Activated naive CD8-positive, alpha-beta T cell treated with anti-CD3 and anti-CD28 coated beads for 36 hours (primary cell): Measurements from ENCODE around the gene SREBF1. TPM values are rescaled to one million over a fixed set of nuclear protein-coding genes. Genes with fewer than 3 reads are reported as not detected.

Source experiments
- DNase-seq: peaks from one replicate; pipeline ENCODE4 v3.0.0; 2021
- H3K27ac Mint-ChIP-seq: one replicate; pipeline ENCODE4 v1.8.0; 2022; ENCODE audit warnings: mild to moderate bottlenecking, moderate library complexity, mixed read lengths
- H3K27me3 Mint-ChIP-seq: one replicate; pipeline ENCODE4 v1.8.0; 2022; ENCODE audit warnings: mild to moderate bottlenecking, mixed read lengths
- H3K36me3 Mint-ChIP-seq: one replicate; pipeline ENCODE4 v1.8.0; 2021; ENCODE audit warnings: mild to moderate bottlenecking, mixed read lengths
- H3K4me1 Mint-ChIP-seq: one replicate; pipeline ENCODE4 v1.8.0; 2021; ENCODE audit warnings: mixed read lengths
- H3K4me3 Mint-ChIP-seq: one replicate; pipeline ENCODE4 v1.8.0; 2022; ENCODE audit warnings: mild to moderate bottlenecking, moderate library complexity, mixed read lengths
- H3K9me3 Mint-ChIP-seq: one replicate; pipeline ENCODE4 v1.8.0; 2022; ENCODE audit warnings: mixed read lengths
- total RNA-seq, 2 experiments: library from RNA; stranded (reverse); gene quantifications; one replicate each; pipeline ENCODE4 v1.2.3, GENCODE V29; 2021

SREBF1 gene
- total RNA-seq, 2 experiments from 2014 or later = 123 to 131 TPM

- no peak overlapping the region for H3K4me3 Mint-ChIP-seq
Observed at GRCh38 chr17:17826942-17827785, 9.6 kb downstream of the SREBF1 start.

GRCh38 chr17:17826342-17826713 lies 10.5 kb downstream of the SREBF1 start:
- Mint-ChIP-seq H3K9me3 (no peaks in the 10 kb centered on the region), H3K36me3 (peaks cover 37% of the 10 kb centered on the region), H3K27me3 (no peaks in the 10 kb centered on the region), H3K27ac (peak overlapping the region; percentile 86), H3K4me1 (peaks cover 73% of the 10 kb centered on the region), H3K4me3 (peak overlapping the region; percentile 33)
- DNase-seq = no peak

More at GRCh38 chr17:17826942-17827785, 9.6 kb downstream of the SREBF1 start:
- no peaks in the 10 kb centered on the region for H3K27me3 Mint-ChIP-seq
- H3K9me3 Mint-ChIP-seq = no peaks in the 10 kb centered on the region
- DNase-seq = no peak
- peaks cover 71% of the 10 kb centered on the region for H3K4me1 Mint-ChIP-seq
- H3K36me3 Mint-ChIP-seq = peaks cover 38% of the 10 kb centered on the region
- peak overlapping the region; percentile 86 for H3K27ac Mint-ChIP-seq

- peaks cover 39% of the 10 kb centered on the region for H3K36me3 Mint-ChIP-seq
- DNase-seq = no peak
Observed at GRCh38 chr17:17824783-17825614, 11.8 kb downstream of the SREBF1 start.

DNA sequence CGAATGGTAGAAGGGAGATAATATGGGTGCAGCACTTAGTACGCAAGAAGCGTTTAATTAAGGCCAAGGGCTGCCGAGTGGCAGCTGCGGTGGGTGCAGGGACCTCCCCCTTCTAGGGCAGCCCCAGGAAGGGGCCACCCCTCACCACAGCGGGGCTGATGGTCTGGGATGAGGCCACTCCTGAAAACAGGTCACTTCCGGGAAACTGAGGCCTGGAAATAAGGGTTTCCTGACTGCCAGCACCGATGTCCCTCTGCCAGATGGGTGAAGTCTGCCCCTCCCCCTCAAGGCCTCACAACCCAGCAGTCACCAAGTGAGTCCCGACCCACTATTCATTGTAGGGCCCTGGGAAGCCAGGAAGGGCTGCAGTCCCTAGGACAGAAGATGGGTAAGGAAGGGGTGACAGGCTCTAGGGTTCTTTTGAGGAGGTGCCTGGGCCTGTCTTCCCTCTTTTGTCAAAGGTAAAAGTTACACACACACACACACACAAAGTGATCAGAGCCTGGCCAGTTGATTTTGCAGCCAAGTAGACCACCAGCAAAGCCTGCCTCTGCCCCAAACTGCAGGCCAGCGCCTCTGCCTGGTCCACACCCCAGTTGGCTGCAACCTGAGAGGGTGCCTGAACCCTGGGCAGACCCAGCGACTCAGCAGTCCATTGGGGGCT lies 12.5 kb downstream of the SREBF1 start:
- Mint-ChIP-seq H3K4me3 (peak overlapping the region; percentile 72), H3K9me3 (no peaks in the 10 kb centered on the region), H3K36me3 (peaks cover 44% of the 10 kb centered on the region)

More at GRCh38 chr17:17824783-17825614, 11.8 kb downstream of the SREBF1 start:
- no peaks in the 10 kb centered on the region for H3K9me3 Mint-ChIP-seq
- H3K4me1 Mint-ChIP-seq = peaks cover 78% of the 10 kb centered on the region
- peak overlapping the region; percentile 72 for H3K4me3 Mint-ChIP-seq
- H3K27ac Mint-ChIP-seq = peak overlapping the region; percentile 93
- no peaks in the 10 kb centered on the region for H3K27me3 Mint-ChIP-seq

DNA sequence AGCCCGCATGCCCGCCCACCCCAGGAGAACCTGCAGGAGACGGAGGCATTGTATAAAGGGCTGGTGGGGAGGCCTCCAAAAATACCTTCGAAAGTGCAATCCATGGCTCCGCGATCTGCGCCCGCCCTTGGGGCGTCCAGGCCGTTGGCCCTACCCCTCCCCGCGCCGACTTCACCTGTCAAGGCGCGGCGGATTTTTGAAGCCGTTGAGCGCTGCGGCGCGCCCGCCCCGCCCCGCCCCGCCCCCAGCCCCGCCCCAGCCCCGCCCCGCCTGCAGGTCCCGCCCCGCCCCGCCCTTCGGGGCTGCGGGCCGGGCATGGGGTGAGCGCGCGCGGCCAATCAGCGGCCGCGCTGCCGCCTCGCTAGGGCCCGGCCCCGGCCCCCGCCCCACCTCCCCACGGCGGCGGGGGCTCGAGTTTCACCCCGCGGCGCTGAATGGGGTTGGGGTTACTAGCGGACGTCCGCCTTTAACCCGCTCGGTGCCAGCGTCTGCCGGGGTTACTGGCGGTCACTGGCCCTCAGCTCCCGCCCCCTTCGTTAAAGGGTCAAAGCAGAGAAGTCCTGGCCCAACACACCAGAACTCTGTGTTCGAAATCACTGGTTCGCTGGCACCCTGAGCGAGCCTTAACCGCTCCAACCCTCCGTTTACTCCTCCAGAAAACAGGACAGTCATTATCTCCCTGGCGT lies 13.2 kb downstream of the SREBF1 start:
- peaks cover 87% of the 10 kb centered on the region for H3K4me1 Mint-ChIP-seq
- H3K36me3 Mint-ChIP-seq = peaks cover 51% of the 10 kb centered on the region
- no peaks in the 10 kb centered on the region for H3K27me3 Mint-ChIP-seq
- DNase-seq = peak; percentile 88
- peak overlapping the region; percentile 72 for H3K4me3 Mint-ChIP-seq
- H3K27ac Mint-ChIP-seq = peak overlapping the region; percentile 93
- no peaks in the 10 kb centered on the region for H3K9me3 Mint-ChIP-seq

More for the DNA sequence above, 12.5 kb downstream of the SREBF1 start:
- Mint-ChIP-seq H3K4me1 (peaks cover 82% of the 10 kb centered on the region), H3K27ac (peak overlapping the region; percentile 93), H3K27me3 (no peaks in the 10 kb centered on the region)
- peak; percentile 55 for DNase-seq

DNA sequence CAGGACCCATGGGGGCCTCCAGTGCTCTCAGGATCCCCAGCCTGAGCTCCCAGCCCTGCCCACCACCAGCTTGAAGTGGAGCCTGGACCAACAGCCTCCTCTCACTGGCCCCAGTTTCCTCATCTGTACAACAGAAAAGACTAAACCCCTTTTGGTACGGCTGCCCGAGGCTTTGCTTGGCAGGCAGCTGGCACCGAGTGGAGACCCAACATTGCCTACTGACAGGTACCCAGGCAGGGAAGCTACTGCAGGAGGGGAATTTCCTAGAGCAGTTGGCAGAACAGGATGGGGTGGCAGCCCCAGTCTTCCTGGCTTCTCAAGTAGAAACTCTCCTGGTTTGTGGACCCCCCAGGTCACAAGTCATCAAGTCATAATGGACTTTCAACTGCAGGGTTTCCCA lies 14.2 kb downstream of the SREBF1 start:
- H3K36me3 Mint-ChIP-seq = peaks cover 53% of the 10 kb centered on the region
- H3K27me3 Mint-ChIP-seq = no peaks in the 10 kb centered on the region
- peaks cover 83% of the 10 kb centered on the region for H3K4me1 Mint-ChIP-seq
- peak overlapping the region; percentile 66 for H3K4me3 Mint-ChIP-seq
- peak overlapping the region; percentile 25 for H3K27ac Mint-ChIP-seq
- no peaks in the 10 kb centered on the region for H3K9me3 Mint-ChIP-seq
- no peak for DNase-seq

GRCh38 chr17:17822189-17822588 lies 14.6 kb downstream of the SREBF1 start:
- DNase-seq = no peak
- no peaks in the 10 kb centered on the region for H3K9me3 Mint-ChIP-seq
- H3K4me1 Mint-ChIP-seq = peaks cover 79% of the 10 kb centered on the region
- H3K4me3 Mint-ChIP-seq = peak overlapping the region; percentile 66
- peaks cover 54% of the 10 kb centered on the region for H3K36me3 Mint-ChIP-seq
- no peaks in the 10 kb centered on the region for H3K27me3 Mint-ChIP-seq
- peak overlapping the region; percentile 25 for H3K27ac Mint-ChIP-seq

- Mint-ChIP-seq H3K9me3 (no peaks in the 10 kb centered on the region), H3K4me1 (peaks cover 65% of the 10 kb centered on the region), H3K27me3 (no peaks in the 10 kb centered on the region), H3K36me3 (peaks cover 43% of the 10 kb centered on the region), H3K27ac (peak overlapping the region; percentile 81), H3K4me3 (peak overlapping the region; percentile 61)
- DNase-seq = no peak
Observed at GRCh38 chr17:17820463-17821158, 16.2 kb downstream of the SREBF1 start.

DNA sequence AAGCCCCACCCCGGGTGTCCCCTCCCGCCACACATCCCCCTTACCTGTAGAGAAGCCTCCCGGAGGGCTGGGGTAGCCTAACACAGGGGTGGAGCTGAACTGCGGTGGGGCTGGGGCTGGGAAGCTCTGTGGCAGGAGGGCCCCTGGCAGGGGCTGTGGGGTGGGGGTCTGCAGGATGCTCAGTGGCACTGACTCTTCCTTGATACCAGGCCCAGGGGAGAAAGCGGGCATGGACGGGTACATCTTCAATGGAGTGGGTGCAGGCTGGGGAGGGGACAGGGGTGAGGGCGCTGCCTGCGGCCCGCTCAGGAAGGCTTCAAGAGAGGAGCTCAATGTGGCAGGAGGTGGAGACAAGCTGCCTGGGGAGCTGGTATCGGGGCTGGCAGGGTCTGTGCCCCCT lies 16.7 kb downstream of the SREBF1 start:
- peak overlapping the region; percentile 81 for H3K27ac Mint-ChIP-seq
- peaks cover 41% of the 10 kb centered on the region for H3K36me3 Mint-ChIP-seq
- no peaks in the 10 kb centered on the region for H3K9me3 Mint-ChIP-seq

GRCh38 chr17:17819561-17819995 lies 17.2 kb downstream of the SREBF1 start:
- Mint-ChIP-seq H3K9me3 (no peaks in the 10 kb centered on the region), H3K27me3 (no peaks in the 10 kb centered on the region), H3K4me1 (peaks cover 59% of the 10 kb centered on the region), H3K27ac (peak overlapping the region; percentile 81), H3K4me3 (peak overlapping the region; percentile 61), H3K36me3 (peaks cover 38% of the 10 kb centered on the region)
- peak; percentile 90 for DNase-seq

More for the DNA sequence above, 16.7 kb downstream of the SREBF1 start:
- H3K27me3 Mint-ChIP-seq = no peaks in the 10 kb centered on the region
- no peak for DNase-seq
- peaks cover 63% of the 10 kb centered on the region for H3K4me1 Mint-ChIP-seq
- H3K4me3 Mint-ChIP-seq = peak overlapping the region; percentile 61

DNA sequence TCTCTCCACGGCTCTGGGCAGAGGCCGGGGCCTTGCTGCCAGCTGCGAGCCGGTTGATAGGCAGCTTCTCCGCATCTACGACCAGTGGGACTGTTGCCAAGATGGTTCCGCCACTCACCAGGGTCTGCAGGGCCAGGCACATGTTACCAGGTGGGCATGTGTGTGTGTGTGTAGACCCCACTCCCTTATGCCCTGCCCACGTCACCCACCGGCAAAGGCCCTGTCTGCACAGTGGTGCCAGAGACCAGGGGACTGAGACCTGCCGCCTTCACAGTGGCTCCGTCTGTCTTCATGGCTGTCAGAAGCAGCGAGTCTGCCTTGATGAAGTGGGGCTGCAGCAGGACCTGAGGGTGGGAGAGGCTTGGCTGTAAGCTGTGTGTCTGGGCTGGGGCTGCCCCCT lies 17.7 kb downstream of the SREBF1 start:
- Mint-ChIP-seq H3K4me1 (peaks cover 55% of the 10 kb centered on the region), H3K36me3 (peaks cover 38% of the 10 kb centered on the region), H3K4me3 (peak overlapping the region; percentile 14), H3K9me3 (no peaks in the 10 kb centered on the region), H3K27me3 (no peaks in the 10 kb centered on the region), H3K27ac (peak overlapping the region; percentile 81)
- no peak for DNase-seq

DNA sequence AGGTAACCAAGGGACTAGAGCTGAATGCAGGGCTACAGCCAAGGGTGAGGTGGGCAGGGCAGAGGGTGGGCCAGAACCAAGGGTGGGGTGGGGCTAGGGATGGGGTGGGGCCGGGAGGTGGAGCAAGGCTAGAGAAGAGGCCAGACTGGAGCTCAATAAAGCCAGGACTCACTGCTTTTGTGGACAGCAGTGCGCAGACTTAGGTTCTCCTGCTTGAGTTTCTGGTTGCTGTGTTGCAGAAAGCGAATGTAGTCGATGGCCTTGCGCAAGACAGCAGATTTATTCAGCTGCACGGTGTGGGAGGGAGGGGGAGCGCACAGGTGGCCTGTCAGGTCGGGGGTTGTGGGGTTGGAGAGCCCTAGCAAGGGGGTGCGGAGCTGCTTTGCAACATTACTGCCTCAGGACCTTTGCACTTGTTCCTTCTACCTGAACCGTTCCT lies 18.7 kb downstream of the SREBF1 start:
- no peak for DNase-seq
- Mint-ChIP-seq H3K4me3 (no peak overlapping the region), H3K27ac (no peak overlapping the region), H3K4me1 (peaks cover 51% of the 10 kb centered on the region), H3K9me3 (no peaks in the 10 kb centered on the region), H3K27me3 (no peaks in the 10 kb centered on the region), H3K36me3 (peaks cover 38% of the 10 kb centered on the region)

- H3K9me3 Mint-ChIP-seq = no peaks in the 10 kb centered on the region
- H3K36me3 Mint-ChIP-seq = peaks cover 32% of the 10 kb centered on the region
Observed at GRCh38 chr17:17817552-17817947, 19.2 kb downstream of the SREBF1 start.

More at GRCh38 chr17:17817552-17817947, 19.2 kb downstream of the SREBF1 start:
- Mint-ChIP-seq H3K4me1 (peaks cover 49% of the 10 kb centered on the region), H3K27ac (no peak overlapping the region), H3K27me3 (no peaks in the 10 kb centered on the region), H3K4me3 (no peak overlapping the region)
- DNase-seq = no peak
